ENCODE data around the gene POLR2A. TPM values are rescaled to one million over a fixed set of nuclear protein-coding genes. Genes with fewer than 3 reads are reported as not detected.
A peak's percentile ranks its signal among the peaks of the same experiment; 100 is the strongest.
"Not testable (repeated sequence)": the region's sequence is repeated elsewhere in the genome, so short reads cannot be mapped to it uniquely, and the experiment has no call there.

Gene POLR2A
- total RNA-seq, 3 donors from 2014 or later: 64.2 to 174 (median 88.7) TPM

- Histone ChIP-seq H3K4me1 (peaks cover 3 to 12% of the 10 kb centered on the region in 2 donors), H3K36me3 (no peaks in the 10 kb centered on the region), H3K9me3 (no peaks in the 10 kb centered on the region), H3K4me3 (no peak overlapping the region), H3K27me3 (no peaks in the 10 kb centered on the region), H3K27ac (peak overlapping the region; percentile 1 to 45)
- DNase-seq (ENCODE audit: low spot score in 2 of 2): no peak
- no peak for TF ChIP-seq CTCF (IDR thresholded peaks at IDR 0.05)
- TF ChIP-seq POLR2A (IDR thresholded peaks at IDR 0.05): no peak
- TF ChIP-seq POLR2AphosphoS5 (IDR thresholded peaks at IDR 0.05): no peak
- intact Hi-C loops (cut with DNase I; ENCODE audit: low total_unique reads): no loop called here
These were observed 12.4 kb upstream of the POLR2A start for GRCh38 chr17:7471729-7472128.

- H3K9me3 ChIP-seq; H3K27me3 ChIP-seq; H3K36me3 ChIP-seq; intact Hi-C loops (cut with DNase I; ENCODE audit: low total_unique reads); H3K4me3 ChIP-seq; DNase-seq (ENCODE audit: low spot score in 2 of 2): not testable (repeated sequence)
- H3K27ac ChIP-seq: peak overlapping the region in 1 of 2 donors; percentile 100
- H3K4me1 ChIP-seq: peaks cover 3 to 22% of the 10 kb centered on the region in 2 donors
These were observed 9.4 kb upstream of the POLR2A start for GRCh38 chr17:7474767-7475166.

- H3K4me1 ChIP-seq: peaks cover 3 to 22% of the 10 kb centered on the region in 2 donors
- no peak for TF ChIP-seq POLR2A (IDR thresholded peaks at IDR 0.05)
- TF ChIP-seq POLR2AphosphoS5 (IDR thresholded peaks at IDR 0.05): peak in 2 of 3 donors; percentile 17 to 78
- TF ChIP-seq CTCF (IDR thresholded peaks at IDR 0.05): no peak
- H3K27me3 ChIP-seq: no peaks in the 10 kb centered on the region
- no peaks in the 10 kb centered on the region for H3K36me3 ChIP-seq
- peak overlapping the region in 1 of 3 donors; percentile 100 for H3K4me3 ChIP-seq
- intact Hi-C loops (cut with DNase I; ENCODE audit: low total_unique reads): no loop called here
- no peaks in the 10 kb centered on the region for H3K9me3 ChIP-seq
- peak overlapping the region; percentile 100 for H3K27ac ChIP-seq
- no peak for DNase-seq (ENCODE audit: low spot score in 2 of 2)
These were observed 8.3 kb upstream of the POLR2A start for GRCh38 chr17:7475764-7476422.

- no peak for TF ChIP-seq POLR2A (IDR thresholded peaks at IDR 0.05)
- no peak for TF ChIP-seq CTCF (IDR thresholded peaks at IDR 0.05)
- no peak for TF ChIP-seq POLR2AphosphoS5 (IDR thresholded peaks at IDR 0.05)
- no peaks in the 10 kb centered on the region for H3K36me3 ChIP-seq
- DNase-seq (ENCODE audit: low spot score in 2 of 2): peak in 1 of 2 donors; percentile 57
- no peaks in the 10 kb centered on the region for H3K9me3 ChIP-seq
- no peaks in the 10 kb centered on the region for H3K27me3 ChIP-seq
- peak overlapping the region; percentile 100 for H3K27ac ChIP-seq
- H3K4me3 ChIP-seq: peak overlapping the region in 1 of 3 donors; percentile 100
- peaks cover 3 to 22% of the 10 kb centered on the region in 2 donors for H3K4me1 ChIP-seq
- intact Hi-C loops (cut with DNase I; ENCODE audit: low total_unique reads): no loop called here
These were observed 7.7 kb upstream of the POLR2A start for GRCh38 chr17:7476494-7476893.

GRCh38 chr17:7476951-7477350 lies 7.2 kb upstream of the POLR2A start:
- Histone ChIP-seq H3K4me1 (peaks cover 3 to 22% of the 10 kb centered on the region in 2 donors), H3K27me3 (no peaks in the 10 kb centered on the region), H3K4me3 (peak overlapping the region; percentile 93 to 100 (median 99)), H3K27ac (peak overlapping the region; percentile 100), H3K9me3 (no peaks in the 10 kb centered on the region), H3K36me3 (no peaks in the 10 kb centered on the region)
- DNase-seq (ENCODE audit: low spot score in 2 of 2): no peak
- intact Hi-C loops (cut with DNase I; ENCODE audit: low total_unique reads): no loop called here
- TF ChIP-seq POLR2A (IDR thresholded peaks at IDR 0.05): no peak
- TF ChIP-seq CTCF (IDR thresholded peaks at IDR 0.05): no peak
- TF ChIP-seq POLR2AphosphoS5 (IDR thresholded peaks at IDR 0.05): no peak

Measured in breast epithelium (tissue), 4 donors.